Measurements from ENCODE around the gene FKBP14. TPM values are rescaled to one million over a fixed set of nuclear protein-coding genes. Genes with fewer than 3 reads are reported as not detected.

FKBP14 gene
- total RNA-seq, 3 donors from 2014 or later (not counting 1 experiment from before 2014, with no cell fraction given): 11.1 to 13.4 (median 11.9) TPM

- no peak for TF ChIP-seq CTCF (IDR thresholded peaks at IDR 0.05)
- no peaks in the 10 kb centered on the region for H3K9me3 ChIP-seq (ENCODE audit: control insufficient read depth, insufficient read depth, low read length)
- DNase-seq: no peak
- no peak for ATAC-seq
- intact Hi-C loops (cut with micrococcal nuclease): loop anchor here (10.0 kb wide), 1 partner anchor 481 kb away; the partner anchor contains the start of gene GGCT
- H3K36me3 ChIP-seq (ENCODE audit: control insufficient read depth, insufficient read depth, low read length): no peaks in the 10 kb centered on the region
- H3K4me3 Mint-ChIP-seq: no peak overlapping the region
- H3K27me3 ChIP-seq (ENCODE audit: control insufficient read depth, insufficient read depth, low read length): no peaks in the 10 kb centered on the region
- no peak overlapping the region for H3K27ac ChIP-seq (ENCODE audit: low read length)
- no peak overlapping the region for H3K27ac Mint-ChIP-seq
- H3K36me3 Mint-ChIP-seq: no peaks in the 10 kb centered on the region
- H3K4me3 ChIP-seq (ENCODE audit: low read length): no peak overlapping the region
- H3K9me3 Mint-ChIP-seq: no peaks in the 10 kb centered on the region
- peaks cover 35 to 45% of the 10 kb centered on the region in 2 donors for H3K4me1 Mint-ChIP-seq
- 97% methylated on average over 4 of the region's 6 CpGs for whole genome bisulfite sequencing (ENCODE audit: insufficient coverage)
- peaks cover 11% of the 10 kb centered on the region for H3K4me1 ChIP-seq (ENCODE audit: control insufficient read depth, insufficient read depth, low read length)
- H3K27me3 Mint-ChIP-seq (ENCODE audit: low read depth in 2 of 2): no peaks in the 10 kb centered on the region
Measured at GRCh38 chr7:30023524-30023923, 3.0 kb downstream of the FKBP14 start.

- H3K27ac ChIP-seq (ENCODE audit: low read length): no peak overlapping the region
- H3K4me1 ChIP-seq (ENCODE audit: control insufficient read depth, insufficient read depth, low read length): peaks cover 10% of the 10 kb centered on the region
- no peak for DNase-seq
- no peaks in the 10 kb centered on the region for H3K27me3 Mint-ChIP-seq (ENCODE audit: low read depth in 2 of 2)
- peaks cover 34 to 44% of the 10 kb centered on the region in 2 donors for H3K4me1 Mint-ChIP-seq
- no peaks in the 10 kb centered on the region for H3K36me3 ChIP-seq (ENCODE audit: control insufficient read depth, insufficient read depth, low read length)
- H3K36me3 Mint-ChIP-seq: no peaks in the 10 kb centered on the region
- H3K27me3 ChIP-seq (ENCODE audit: control insufficient read depth, insufficient read depth, low read length): no peaks in the 10 kb centered on the region
- H3K4me3 Mint-ChIP-seq: no peak overlapping the region
- H3K9me3 Mint-ChIP-seq: no peaks in the 10 kb centered on the region
- H3K4me3 ChIP-seq (ENCODE audit: low read length): no peak overlapping the region
- TF ChIP-seq CTCF (IDR thresholded peaks at IDR 0.05): no peak
- H3K27ac Mint-ChIP-seq: no peak overlapping the region
- H3K9me3 ChIP-seq (ENCODE audit: control insufficient read depth, insufficient read depth, low read length): no peaks in the 10 kb centered on the region
- intact Hi-C loops (cut with micrococcal nuclease): loop anchor here (10.0 kb wide), 1 partner anchor 482 kb away; the partner anchor contains the start of gene GGCT
- no peak for ATAC-seq
Measured at GRCh38 chr7:30022991-30023390, 3.5 kb downstream of the FKBP14 start.

- peaks cover 3% of the 10 kb centered on the region for H3K4me1 ChIP-seq (ENCODE audit: control insufficient read depth, insufficient read depth, low read length)
- H3K9me3 Mint-ChIP-seq: no peaks in the 10 kb centered on the region
- DNase-seq (no peak), ATAC-seq (no peak)
- no peak overlapping the region for H3K4me3 Mint-ChIP-seq
- no peaks in the 10 kb centered on the region for H3K27me3 ChIP-seq (ENCODE audit: control insufficient read depth, insufficient read depth, low read length)
- WGBS (ENCODE audit: insufficient coverage): no CpG with 5 or more reads among the region's 1 CpG
- no peak for TF ChIP-seq CTCF (IDR thresholded peaks at IDR 0.05)
- no peak overlapping the region for H3K4me3 ChIP-seq (ENCODE audit: low read length)
- no peaks in the 10 kb centered on the region for H3K27me3 Mint-ChIP-seq (ENCODE audit: low read depth in 2 of 2)
- no peak overlapping the region for H3K27ac Mint-ChIP-seq
- no peak overlapping the region for H3K27ac ChIP-seq (ENCODE audit: low read length)
- H3K36me3 Mint-ChIP-seq: no peaks in the 10 kb centered on the region
- H3K36me3 ChIP-seq (ENCODE audit: control insufficient read depth, insufficient read depth, low read length): no peaks in the 10 kb centered on the region
- H3K9me3 ChIP-seq (ENCODE audit: control insufficient read depth, insufficient read depth, low read length): no peaks in the 10 kb centered on the region
- intact Hi-C loops (cut with micrococcal nuclease): loop anchor here (10.0 kb wide), 1 partner anchor 484 kb away; the partner anchor contains the start of gene GGCT
- H3K4me1 Mint-ChIP-seq: peaks cover 10 to 22% of the 10 kb centered on the region in 2 donors
Measured at GRCh38 chr7:30020535-30020934, 6.0 kb downstream of the FKBP14 start.

- no peak overlapping the region for H3K4me3 Mint-ChIP-seq
- intact Hi-C loops (cut with micrococcal nuclease): loop anchor here (10.0 kb wide), 1 partner anchor 485 kb away; the partner anchor contains the start of gene GGCT
- H3K36me3 Mint-ChIP-seq: no peaks in the 10 kb centered on the region
- H3K9me3 Mint-ChIP-seq: no peaks in the 10 kb centered on the region
- no peak overlapping the region for H3K27ac ChIP-seq (ENCODE audit: low read length)
- no peaks in the 10 kb centered on the region for H3K27me3 ChIP-seq (ENCODE audit: control insufficient read depth, insufficient read depth, low read length)
- H3K4me1 Mint-ChIP-seq: peaks cover 4 to 17% of the 10 kb centered on the region in 2 donors
- WGBS (ENCODE audit: insufficient coverage): 100% methylated on average over 1 of the region's 1 CpG
- no peaks in the 10 kb centered on the region for H3K9me3 ChIP-seq (ENCODE audit: control insufficient read depth, insufficient read depth, low read length)
- TF ChIP-seq CTCF (IDR thresholded peaks at IDR 0.05): no peak
- H3K36me3 ChIP-seq (ENCODE audit: control insufficient read depth, insufficient read depth, low read length): no peaks in the 10 kb centered on the region
- no peaks in the 10 kb centered on the region for H3K4me1 ChIP-seq (ENCODE audit: control insufficient read depth, insufficient read depth, low read length)
- H3K27ac Mint-ChIP-seq: no peak overlapping the region
- ATAC-seq (no peak), DNase-seq (no peak)
- no peak overlapping the region for H3K4me3 ChIP-seq (ENCODE audit: low read length)
- no peaks in the 10 kb centered on the region for H3K27me3 Mint-ChIP-seq (ENCODE audit: low read depth in 2 of 2)
Measured at GRCh38 chr7:30019960-30020359, 6.5 kb downstream of the FKBP14 start.

Data from natural killer cell (primary cell).